NCI-H748 treated with DMSO at 0.1 percent for 48 hours (cell line): ENCODE measurements around the gene RP2.
A peak's percentile ranks its signal among the peaks of the same experiment; 100 is the strongest.

ENCODE experiments used
- DNase-seq: peaks from one replicate; lab custom pipeline; 2025; lab: John Stamatoyannopoulos, UW

The RP2 gene

DNA sequence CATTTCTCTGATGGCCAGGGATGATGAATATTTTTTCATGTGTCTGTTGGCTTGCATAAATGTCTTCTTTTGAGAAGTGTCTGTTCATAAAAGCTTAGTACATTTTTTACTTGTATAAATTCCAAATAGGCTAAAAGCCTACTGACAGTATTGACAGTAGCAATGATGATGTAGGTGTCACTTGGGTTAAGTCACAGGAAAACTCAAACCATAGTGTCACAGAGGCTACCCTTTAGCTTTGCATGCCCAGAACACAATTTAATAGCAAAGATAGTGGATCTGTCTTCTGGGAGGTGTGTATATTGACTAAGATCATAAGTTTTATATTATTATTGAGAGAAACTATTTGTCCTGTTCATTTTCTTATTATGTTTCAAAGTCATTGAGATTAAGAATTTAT, 8.1 kb downstream of the RP2 start:
- DNase-seq: no peak

DNA sequence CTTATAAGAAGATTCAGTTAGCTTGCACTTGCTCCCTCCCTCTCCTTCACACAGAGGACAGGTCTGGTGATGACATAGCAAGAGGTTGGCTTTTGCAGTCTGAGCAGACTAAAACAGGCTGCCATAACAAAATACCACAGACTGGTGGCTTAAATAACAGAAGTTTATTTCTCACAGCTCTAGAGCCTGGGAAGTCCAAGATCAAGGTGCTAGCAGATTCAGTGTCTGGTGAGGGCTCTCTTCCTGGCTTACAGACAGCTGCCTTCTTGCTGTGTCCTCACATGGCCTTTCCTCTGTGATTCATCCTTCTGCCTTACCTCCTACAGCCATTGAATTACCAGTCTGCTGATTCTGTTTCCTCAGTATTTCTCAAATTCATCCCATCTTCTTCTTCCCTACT, 13.1 kb downstream of the RP2 start:
- DNase-seq: no peak

DNA sequence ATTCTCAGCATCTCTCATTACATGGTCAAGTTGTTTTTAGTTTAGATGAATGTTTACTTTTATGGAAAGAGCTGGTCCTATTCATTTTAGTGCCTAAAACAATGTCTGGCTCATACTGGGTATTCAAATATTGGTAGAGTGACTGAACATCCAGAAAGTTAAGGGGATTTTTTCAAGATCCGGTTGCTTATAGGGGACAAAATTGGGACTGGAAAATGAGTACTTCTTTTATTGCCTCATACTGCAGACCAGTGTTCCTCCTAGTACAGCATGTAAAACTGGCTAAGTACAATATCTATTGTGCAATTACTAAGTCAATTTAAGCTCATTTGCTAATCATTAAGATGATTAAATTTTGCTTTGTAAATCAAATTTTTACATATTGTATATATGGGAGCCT, 13.9 kb downstream of the RP2 start:
- no peak for DNase-seq

DNA sequence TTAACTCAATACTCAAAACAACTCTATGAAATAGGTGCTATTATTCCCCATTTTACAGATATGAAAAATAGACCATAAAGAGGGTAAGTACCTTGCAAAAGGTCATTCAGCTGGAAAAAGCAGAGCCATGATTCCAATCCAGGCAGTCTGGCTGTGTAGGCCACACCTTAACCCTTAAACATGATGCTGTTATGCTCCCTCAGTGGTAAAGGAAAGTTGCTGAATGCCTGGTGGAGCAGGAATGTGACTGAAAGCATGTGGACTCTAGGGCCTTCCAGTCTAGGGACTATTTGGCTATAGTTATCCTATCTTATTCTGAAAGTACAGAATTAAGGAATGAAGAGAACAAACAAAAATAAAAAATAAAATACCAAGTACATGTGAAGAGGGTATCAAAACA, 19.6 kb downstream of the RP2 start:
- DNase-seq: no peak

DNA sequence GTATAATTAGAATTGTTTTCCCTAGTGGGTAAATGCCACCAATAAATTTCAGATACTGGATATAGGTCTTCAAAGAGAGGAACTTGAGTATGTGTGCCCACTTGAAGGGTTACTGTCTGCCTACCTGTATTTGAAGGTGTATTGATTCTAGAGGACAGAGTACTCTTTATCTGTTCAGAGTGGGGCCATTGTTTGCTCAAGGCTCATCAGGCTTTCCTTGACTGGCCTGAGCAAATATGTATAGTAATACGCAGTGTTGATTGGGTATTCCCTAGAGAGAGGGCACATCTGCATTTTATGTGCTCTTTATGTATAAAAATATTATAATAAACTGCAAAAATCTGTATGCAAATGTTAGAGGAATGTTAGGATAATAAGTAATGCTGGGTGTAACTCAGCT, 23.7 kb downstream of the RP2 start:
- DNase-seq: peak; percentile 28

DNA sequence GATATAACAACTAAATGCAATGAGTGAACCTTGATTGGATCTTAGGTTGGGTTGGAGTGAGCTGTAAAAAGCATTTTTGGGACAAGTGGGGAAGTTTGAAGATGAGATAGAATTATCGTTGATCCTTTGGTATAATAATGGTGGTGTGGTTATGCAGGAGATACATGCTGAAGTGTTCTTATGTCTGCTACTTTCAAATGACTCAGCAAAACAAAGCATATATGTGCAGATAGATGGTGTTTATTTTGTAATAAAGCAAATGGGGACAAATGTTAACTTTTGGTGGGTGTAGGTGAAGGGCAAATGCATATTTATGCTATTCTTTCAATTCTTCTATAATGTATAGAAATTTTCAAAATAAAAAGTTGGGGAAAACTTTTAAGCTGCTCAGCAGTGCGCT, 26.2 kb downstream of the RP2 start:
- DNase-seq: no peak

DNA sequence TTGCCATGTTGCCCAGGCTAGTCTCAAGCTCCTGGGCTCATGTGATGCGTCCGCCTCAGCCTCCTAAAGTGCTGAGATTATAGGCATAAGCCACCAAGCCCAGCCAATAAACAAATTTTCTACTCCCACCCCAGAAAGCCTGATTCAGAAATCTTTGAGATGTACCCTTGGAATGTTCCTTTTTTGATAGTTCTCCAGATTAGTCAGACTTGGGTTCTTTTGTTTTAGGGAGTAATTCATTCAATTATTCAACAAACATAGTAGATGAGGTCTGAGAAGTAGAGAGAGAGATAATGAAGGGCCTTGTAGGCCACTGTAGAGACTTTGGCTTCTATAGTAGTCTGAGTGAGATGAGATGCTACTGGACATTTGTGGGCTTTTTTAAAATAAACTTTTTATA, 27.8 kb downstream of the RP2 start:
- DNase-seq: no peak

DNA sequence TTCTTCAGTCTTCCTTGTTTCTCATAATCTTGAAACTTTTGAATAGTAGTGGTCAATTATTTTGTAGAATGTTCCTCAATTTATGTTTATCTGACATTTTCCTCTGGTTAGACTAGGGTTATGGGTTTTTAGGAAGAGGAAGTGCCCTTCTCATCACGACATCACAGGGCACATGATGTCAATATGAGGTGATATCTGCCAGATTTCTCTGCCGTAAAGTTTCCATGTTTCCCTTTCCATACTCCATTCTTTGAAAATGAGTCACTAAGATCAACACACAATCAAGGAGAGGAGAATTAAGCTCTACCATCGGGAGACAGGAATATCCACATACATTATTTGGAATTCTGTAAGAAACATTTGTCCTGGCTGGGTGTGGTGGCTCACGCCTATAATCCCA, 28.4 kb downstream of the RP2 start:
- DNase-seq: no peak

DNA sequence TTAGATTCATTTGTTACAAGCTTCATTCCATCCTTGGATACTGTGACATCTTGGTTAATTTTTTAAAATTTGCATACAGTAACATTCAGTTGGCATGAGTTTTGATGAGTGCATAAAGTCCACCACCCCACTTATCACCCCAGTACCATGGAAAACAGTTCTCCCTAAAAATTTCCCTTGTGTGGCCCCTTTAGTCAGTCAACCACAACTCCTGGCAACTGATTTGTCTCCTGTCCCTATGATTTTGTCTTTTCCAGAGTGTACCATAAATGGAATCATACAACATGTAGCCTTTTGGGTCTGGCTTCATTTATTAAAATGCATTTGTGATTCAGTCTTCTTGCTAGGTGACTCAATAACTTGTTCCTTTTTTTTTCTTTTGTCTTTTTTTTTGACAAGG, 29.9 kb downstream of the RP2 start:
- DNase-seq: no peak

DNA sequence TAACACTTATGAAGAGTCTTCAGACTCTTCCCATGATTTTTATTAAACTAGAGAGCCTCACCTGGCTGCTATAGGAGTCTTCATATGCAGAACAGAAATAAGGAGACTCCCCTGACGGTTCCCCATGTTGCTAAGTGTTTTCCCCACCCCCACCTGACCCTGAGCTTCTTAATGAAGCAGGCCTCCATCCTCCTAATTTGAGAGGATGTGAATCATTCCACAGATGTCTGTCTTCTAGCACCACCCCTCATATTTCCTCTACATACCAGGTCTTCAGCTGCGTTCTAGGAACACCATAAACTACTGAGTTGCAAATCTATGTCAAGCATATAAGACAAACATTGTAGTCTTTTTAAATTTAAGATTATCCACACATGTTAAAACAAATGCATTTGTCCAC, 36.9 kb downstream of the RP2 start:
- DNase-seq: no peak

DNA sequence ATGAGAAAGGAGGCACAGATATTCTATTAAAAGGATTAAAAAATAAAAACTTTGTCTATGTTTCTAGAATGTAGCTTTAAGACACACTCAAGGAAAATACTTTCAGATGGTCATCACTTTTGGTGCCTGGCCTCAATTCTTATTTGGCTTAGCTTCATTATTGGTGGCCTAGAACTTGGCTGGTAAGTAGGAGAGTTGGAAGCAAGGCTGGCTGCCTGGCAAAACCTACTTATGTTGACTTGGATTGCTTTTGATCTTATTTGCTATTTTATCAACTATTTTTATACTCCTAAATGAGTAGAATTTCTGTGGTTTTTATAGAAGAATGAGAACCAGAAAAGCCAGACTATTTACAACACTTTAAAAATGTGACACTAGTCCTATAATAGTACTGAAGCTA, 40.1 kb downstream of the RP2 start:
- DNase-seq: no peak

DNA sequence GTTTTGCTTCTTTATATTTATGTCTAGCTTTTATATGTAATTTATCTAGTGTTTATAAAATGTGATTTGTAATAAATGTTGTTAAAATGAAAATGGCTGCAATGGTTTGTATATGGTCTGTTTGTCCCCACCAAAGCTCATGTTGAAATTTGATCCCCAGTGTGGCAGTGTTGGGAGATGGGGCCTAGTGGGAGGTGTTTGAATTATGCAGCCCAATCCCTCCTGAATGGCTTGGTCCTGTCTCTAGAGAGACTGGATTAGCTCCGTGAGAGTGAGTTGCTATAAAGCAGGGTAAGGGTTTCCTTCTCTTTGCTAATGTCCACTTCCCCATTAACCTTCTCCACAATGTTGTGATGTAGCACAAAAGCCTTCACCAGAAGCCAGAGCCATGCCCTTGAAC, 45.4 kb downstream of the RP2 start:
- no peak for DNase-seq

DNA sequence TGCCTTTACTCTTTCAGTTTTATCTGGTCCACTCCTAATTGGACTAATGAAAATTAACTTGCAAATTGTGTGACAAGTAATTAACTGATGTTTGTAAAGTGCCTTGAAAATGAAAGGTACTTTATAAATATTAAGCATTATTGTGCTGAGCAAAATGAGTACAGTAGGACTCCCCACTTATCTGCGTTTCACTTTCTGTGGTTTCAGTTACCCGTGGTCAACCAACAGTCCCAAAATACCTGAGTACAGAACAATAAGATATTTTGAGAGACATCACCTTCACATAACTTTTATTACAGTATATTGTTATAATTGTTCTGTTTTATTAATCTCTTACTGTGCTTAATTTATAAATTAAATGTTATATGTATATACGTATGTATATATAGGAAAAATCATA, 48.0 kb downstream of the RP2 start:
- no peak for DNase-seq

DNA sequence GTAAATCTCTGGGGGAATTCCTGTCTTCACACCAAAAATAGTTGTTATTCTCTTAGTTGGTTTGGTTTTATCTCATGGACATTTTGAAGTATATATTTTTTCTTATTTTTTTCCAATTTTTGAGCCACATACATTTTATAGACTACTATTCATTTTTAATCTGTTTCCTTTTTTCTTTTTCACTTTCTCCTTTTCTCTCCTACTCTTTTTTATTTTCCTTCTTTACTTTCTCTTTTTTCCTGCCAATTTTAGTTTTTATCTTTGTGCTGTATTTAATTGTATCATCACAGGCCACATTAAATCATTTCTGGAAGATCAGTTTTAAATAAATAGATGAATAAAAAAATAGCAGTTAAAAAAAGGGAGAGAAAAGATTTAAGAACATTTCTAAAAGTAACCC, 61.4 kb downstream of the RP2 start:
- DNase-seq: no peak

DNA sequence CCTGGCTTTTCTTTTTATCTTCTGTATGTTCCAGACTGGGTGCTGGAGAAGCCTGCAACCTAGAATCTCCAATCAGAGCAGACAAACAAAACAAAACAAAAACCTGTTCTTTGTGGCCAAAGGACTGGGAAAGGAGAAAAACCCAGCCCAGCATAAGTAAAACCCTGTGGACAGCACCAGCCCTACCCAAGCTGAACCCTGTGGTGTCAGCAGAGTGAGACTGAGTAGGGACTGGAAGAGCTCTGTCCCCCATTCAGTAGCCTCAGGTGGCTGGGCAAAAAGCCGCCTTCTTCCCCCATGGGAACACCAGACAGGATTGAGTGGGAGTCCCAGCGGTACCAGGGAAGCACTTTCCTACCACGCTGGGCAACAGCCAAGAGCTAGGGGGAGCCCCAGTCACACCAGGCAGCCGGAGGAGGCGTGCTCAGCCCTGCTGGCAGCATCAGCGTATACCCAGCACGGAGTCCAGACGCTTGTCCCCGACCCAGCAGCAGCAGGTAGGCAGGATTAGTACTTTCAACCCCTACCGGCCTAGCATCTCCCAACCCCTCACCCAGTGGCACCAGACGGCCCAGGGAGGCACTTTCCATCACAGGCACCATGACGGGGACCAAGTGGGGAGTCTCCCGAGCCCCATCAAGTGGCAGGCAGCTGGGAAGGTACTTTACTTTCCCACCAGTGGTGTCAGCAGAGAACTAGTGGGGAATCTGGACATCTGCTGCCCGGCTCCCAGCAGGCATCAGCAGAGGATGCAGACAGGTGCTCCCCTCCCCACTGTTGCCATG, 66.8 kb downstream of the RP2 start:
- peak; percentile 52 for DNase-seq

DNA sequence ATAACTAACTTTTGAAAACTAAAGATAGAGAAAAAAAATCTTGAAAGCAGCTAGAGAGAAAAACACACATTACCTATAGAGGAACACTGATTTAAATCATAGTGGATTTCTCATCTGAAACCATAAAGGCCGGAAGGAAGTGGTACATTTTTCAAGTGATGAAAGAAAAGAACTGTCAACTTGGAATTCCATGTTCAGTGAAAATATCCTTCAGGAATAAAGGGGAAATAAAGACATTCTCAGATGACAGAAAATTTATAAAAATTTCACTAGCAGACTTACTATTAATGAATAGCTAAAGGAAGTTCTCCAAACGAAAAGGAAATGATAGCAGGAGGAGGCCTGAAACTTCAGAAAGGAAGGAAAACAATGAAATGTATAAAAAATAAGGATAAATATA, 67.8 kb downstream of the RP2 start:
- DNase-seq: no peak

DNA sequence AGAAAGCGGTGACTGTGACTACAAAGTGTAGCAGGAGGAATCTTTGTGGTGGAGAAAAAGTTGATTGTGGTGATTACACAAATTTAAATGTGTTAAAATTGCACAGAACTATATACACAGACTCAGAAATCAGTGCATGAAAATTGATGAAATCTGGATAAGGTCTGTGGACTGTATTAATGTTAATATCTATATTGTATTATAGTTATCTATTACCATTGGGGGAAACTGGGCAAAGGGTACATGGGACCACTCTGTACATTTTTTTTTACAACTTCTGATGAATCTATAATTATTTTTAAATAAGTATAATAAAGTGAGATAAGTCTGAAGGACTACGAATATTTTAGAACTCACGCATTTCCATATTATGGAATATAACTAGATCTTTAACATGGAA, 73.6 kb downstream of the RP2 start:
- DNase-seq: no peak

DNA sequence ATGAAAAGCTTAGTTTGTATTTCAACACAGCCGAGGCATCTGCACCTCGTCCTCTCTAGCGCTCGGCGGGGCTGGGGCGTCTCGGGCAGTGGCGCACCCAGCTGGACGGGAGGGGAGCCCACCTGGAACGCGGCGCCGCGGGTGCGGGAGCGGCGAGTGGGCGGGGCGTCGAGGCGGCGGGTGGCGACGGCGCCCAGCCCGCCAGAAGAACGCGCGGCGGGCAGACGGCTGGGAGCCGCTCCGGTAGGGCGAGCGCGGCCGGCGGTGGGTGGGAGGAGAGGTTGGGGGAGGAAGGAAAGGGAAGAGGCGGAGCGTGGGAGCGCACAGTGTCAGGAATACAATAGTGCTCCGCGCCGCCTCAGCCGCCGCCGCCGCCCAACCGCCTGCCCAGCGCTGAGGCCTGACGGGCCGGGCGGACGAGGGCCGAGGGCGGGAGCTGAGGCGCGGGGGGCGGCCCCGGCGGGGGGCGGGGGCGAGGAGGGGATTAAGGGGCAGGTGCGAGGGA, 75.3 kb downstream of the RP2 start, which contains the start of gene JADE3:
Gene JADE3, plus strand, starts transcription at position 324 of the 505 bp plus-strand sequence. CDS start 72,474 bp downstream, outside the sequence.
- DNase-seq: peak; percentile 59

DNA sequence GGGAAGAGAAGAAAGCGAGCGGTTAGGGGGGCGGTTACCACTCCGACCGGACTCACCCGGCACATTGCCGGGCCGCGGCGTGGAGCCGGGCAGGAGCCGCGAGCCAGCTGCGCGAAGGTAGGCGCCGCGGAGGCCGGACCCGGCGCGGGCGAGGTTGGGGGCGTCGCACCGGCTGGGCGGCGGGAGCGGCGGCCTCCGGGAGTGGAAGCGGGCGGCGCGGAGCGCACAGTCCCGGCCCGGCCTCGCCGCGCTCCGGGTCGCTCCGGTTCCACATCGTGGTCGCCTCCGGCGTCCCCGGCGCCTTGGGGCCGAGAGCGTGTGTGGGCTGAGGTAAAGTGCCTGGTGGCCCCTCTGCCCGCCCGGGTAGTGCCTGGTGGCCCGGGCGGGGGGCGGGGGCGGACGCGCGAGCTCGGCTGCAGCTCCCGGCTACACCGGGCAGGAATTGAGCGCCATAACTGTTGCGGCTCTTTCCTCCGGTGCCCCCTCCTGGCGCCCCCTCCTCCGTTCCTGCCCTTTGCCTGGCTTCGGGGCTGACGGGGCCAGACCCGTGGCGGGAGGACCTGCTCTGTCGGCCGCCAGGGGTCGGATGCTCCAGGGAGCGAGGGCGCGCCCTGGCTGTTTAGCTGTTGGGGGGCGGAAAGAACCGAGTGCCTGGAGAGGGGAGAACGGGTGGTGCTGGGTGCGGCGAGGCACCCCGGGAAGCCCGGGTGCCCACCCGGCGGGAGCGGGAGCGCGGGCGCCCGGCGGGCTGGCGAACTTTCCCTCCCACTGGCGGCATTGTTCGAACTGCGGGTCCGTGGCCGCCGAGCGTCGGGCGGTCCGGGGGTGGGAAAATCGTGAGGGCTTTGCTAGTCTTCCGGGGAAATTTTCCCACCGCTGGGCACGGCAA, 76.0 kb downstream of the RP2 start:
- DNase-seq: no peak

DNA sequence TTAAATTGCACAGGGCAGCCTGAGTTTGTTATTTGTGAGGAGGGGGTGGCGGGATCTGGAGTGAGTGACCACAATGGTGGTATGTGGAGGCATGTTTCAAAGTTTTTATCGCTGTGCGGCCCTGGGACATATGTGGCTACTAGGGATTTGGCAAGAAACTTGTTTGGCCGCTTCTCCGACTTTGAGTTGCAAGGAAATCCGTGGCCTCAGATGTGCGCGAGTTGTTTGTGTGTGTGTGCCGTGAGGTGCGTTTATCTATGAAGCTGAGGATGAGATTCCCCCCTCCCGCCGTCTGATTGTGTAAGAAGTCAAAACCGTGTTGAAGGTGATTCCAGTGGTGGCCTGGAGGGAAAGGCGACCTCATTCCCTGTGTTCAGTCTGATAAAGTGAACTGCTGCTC, 76.8 kb downstream of the RP2 start:
- DNase-seq: no peak

DNA sequence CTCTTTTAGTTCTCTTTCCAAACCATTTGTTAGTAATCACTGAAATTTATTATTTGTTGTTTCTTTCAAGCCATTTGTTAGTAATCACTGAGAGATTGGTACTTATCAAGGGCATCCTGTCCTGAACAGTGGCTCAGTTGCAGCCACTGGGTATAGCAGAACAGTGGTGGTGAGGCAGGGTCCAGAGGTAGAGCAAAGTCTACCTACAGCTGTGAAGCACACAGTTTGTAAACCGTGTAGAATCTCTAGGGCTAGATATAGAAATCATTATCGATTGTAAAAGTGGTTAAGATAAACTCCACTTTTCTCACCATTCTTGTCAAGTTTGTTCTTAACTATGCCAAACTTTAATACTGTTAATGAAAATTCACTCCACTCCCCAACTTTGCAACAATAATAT, 79.4 kb downstream of the RP2 start:
- no peak for DNase-seq

DNA sequence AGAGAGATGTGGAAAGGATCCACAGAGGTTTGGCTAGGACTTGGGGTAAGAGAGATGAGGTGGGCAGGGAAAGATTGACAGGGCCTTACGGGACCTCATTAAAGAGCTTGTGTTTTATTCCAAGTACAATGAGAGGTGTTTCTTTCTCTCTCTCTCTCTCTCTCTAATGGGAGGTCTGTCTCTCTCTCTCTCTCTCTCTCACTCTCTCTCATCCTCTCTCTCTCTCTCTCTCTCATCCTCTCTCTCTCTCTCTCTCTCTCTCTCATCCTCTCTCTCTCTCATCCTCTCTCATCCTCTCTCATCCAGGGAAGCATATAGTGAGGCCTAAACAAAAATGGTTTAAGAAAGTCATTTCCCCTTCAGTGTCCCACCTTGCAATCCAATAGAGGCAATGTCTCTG, 80.8 kb downstream of the RP2 start:
- no peak for DNase-seq

DNA sequence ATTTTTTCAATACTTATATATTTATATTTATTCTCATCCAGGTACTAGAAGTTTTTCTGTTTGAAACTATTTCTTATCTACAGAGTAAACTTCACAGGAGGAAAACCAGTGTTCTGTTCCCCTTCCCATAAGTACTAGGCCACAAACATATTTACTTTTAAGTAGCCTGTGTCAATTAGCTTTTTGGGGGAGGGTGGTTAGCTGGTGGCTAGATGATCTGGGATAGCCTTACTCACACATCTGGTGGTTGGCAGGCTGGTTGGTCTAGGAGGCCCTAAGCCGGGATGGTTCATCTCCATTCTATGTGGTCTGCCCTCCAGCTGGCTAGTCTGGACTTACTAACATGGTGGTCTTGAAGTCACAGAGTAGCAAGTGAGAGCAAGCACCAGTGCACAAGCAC, 81.6 kb downstream of the RP2 start:
- no peak for DNase-seq
